Measurements from ENCODE around the gene LRIG1.

Gene LRIG1

GRCh38 chr3:66396161-66396760, 104.6 kb downstream of the LRIG1 start:
- Histone ChIP-seq H3K27ac (no peak overlapping the region), H3K79me2 (ENCODE audit: insufficient read depth, low read depth) (no peaks in the 10 kb centered on the region), H3K36me3 (ENCODE audit: insufficient read depth) (no peaks in the 10 kb centered on the region), H3K27me3 (ENCODE audit: insufficient read depth, low read depth) (no peaks in the 10 kb centered on the region), H4K20me1 (ENCODE audit: insufficient read depth) (no peaks in the 10 kb centered on the region), H3K4me3 (IDR thresholded peaks at IDR 0.05; ENCODE audit: insufficient read depth, low read depth, low read length) (no peak overlapping the region), H3K4me2 (no peak overlapping the region), H2AFZ (ENCODE audit: low read depth) (no peak overlapping the region), H3K9ac (no peak overlapping the region), H3K4me1 (ENCODE audit: low read depth, poor library complexity, severe bottlenecking) (peaks cover 5% of the 10 kb centered on the region)
- no peak for TF ChIP-seq CTCF (conservative IDR thresholded peaks at IDR 0.05; ENCODE audit: low read depth, low read length)

GRCh38 chr3:66395635-66396034, 105.2 kb downstream of the LRIG1 start:
- H3K36me3 ChIP-seq (ENCODE audit: insufficient read depth): no peaks in the 10 kb centered on the region

GRCh38 chr3:66394753-66395249, 106.0 kb downstream of the LRIG1 start:
- H3K4me3 ChIP-seq (IDR thresholded peaks at IDR 0.05; ENCODE audit: insufficient read depth, low read depth, low read length): no peak overlapping the region

More at GRCh38 chr3:66395635-66396034, 105.2 kb downstream of the LRIG1 start:
- Histone ChIP-seq H3K4me2 (no peak overlapping the region), H3K4me1 (ENCODE audit: low read depth, poor library complexity, severe bottlenecking) (peaks cover 9% of the 10 kb centered on the region), H2AFZ (ENCODE audit: low read depth) (no peak overlapping the region), H4K20me1 (ENCODE audit: insufficient read depth) (no peaks in the 10 kb centered on the region), H3K27me3 (ENCODE audit: insufficient read depth, low read depth) (no peaks in the 10 kb centered on the region), H3K4me3 (IDR thresholded peaks at IDR 0.05; ENCODE audit: insufficient read depth, low read depth, low read length) (no peak overlapping the region), H3K27ac (no peak overlapping the region), H3K9ac (no peak overlapping the region), H3K79me2 (ENCODE audit: insufficient read depth, low read depth) (no peaks in the 10 kb centered on the region; the same call in 1 of the 2 replicates)
- no peak for TF ChIP-seq CTCF (conservative IDR thresholded peaks at IDR 0.05; ENCODE audit: low read depth, low read length)

GRCh38 chr3:66394019-66394752, 106.6 kb downstream of the LRIG1 start:
- H4K20me1 ChIP-seq (ENCODE audit: insufficient read depth): no peaks in the 10 kb centered on the region
- H3K36me3 ChIP-seq (ENCODE audit: insufficient read depth): no peaks in the 10 kb centered on the region
- H3K4me3 ChIP-seq (IDR thresholded peaks at IDR 0.05; ENCODE audit: insufficient read depth, low read depth, low read length): no peak overlapping the region
- no peak overlapping the region for H3K4me2 ChIP-seq
- no peak for TF ChIP-seq CTCF (conservative IDR thresholded peaks at IDR 0.05; ENCODE audit: low read depth, low read length)
- H2AFZ ChIP-seq (ENCODE audit: low read depth): no peak overlapping the region
- H3K27ac ChIP-seq: no peak overlapping the region
- H3K9ac ChIP-seq: no peak overlapping the region
- no peaks in the 10 kb centered on the region for H3K27me3 ChIP-seq (ENCODE audit: insufficient read depth, low read depth)
- peaks cover 16% of the 10 kb centered on the region for H3K4me1 ChIP-seq (ENCODE audit: low read depth, poor library complexity, severe bottlenecking)
- H3K79me2 ChIP-seq (ENCODE audit: insufficient read depth, low read depth): peaks cover under 1% of the 10 kb centered on the region; the same call in 1 of the 2 replicates

More at GRCh38 chr3:66394753-66395249, 106.0 kb downstream of the LRIG1 start:
- Histone ChIP-seq H3K79me2 (ENCODE audit: insufficient read depth, low read depth) (no peaks in the 10 kb centered on the region; the same call in 1 of the 2 replicates), H3K9ac (no peak overlapping the region), H2AFZ (ENCODE audit: low read depth) (no peak overlapping the region), H3K4me2 (no peak overlapping the region), H3K27ac (no peak overlapping the region), H3K36me3 (ENCODE audit: insufficient read depth) (no peaks in the 10 kb centered on the region), H3K4me1 (ENCODE audit: low read depth, poor library complexity, severe bottlenecking) (peaks cover 17% of the 10 kb centered on the region), H4K20me1 (ENCODE audit: insufficient read depth) (no peaks in the 10 kb centered on the region), H3K27me3 (ENCODE audit: insufficient read depth, low read depth) (no peaks in the 10 kb centered on the region)
- no peak for TF ChIP-seq CTCF (conservative IDR thresholded peaks at IDR 0.05; ENCODE audit: low read depth, low read length)

All from KMS-11 (cell line).